OCI-M2 (cell line): Measurements from ENCODE around the gene SLC66A1.
"Not testable (repeated sequence)": the region's sequence is repeated elsewhere in the genome, so short reads cannot be mapped to it uniquely, and the experiment has no call there.

Experiments
- DNase-seq: peaks from one replicate; lab custom pipeline; 2025; ENCODE audit not compliant: unreplicated experiment; lab: John Stamatoyannopoulos, UW

Gene SLC66A1

DNA sequence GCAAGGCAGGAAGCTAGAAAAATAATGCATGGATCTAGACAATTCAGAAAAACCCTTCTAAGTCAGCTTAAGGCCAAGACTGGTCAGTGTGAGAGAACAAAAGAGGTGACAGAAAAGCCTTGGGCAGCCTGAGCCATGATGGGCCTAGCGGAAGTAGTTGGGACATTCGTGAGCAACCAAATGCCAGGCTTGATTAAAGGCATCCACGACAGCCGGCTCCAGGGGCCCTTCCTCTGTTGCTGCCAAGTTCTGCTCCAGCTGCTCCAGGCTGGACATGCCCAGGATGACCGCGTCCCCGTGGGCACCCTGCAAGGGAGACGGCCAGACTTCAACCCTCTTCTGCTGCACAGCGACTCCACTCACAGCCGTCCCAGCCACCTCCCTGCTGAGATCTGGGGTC, 8.0 kb upstream of the SLC66A1 start:
- not testable (repeated sequence) for DNase-seq

GRCh38 chr1:19305880-19306279, 6.2 kb upstream of the SLC66A1 start:
- DNase-seq: no peak

DNA sequence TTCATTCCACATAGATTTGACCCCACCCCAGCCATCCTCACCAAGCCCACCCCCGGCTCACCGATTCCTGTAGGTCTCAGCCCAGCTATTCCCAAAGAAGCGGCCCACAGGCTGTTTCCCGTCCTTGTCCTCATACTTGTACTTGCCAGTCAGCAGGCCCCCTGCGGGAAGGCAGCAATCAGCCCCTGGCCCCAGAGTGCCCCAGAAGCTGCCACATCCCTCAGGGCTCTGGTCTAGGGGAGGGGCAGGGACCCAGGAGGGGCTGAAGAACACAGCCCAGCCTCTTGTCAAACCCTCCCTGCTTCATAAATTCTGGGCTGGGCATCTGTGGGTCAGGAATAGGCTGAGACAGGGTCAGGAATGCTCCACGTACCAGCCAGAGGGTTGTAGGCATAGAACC, 5.2 kb upstream of the SLC66A1 start:
- DNase-seq: no peak

DNA sequence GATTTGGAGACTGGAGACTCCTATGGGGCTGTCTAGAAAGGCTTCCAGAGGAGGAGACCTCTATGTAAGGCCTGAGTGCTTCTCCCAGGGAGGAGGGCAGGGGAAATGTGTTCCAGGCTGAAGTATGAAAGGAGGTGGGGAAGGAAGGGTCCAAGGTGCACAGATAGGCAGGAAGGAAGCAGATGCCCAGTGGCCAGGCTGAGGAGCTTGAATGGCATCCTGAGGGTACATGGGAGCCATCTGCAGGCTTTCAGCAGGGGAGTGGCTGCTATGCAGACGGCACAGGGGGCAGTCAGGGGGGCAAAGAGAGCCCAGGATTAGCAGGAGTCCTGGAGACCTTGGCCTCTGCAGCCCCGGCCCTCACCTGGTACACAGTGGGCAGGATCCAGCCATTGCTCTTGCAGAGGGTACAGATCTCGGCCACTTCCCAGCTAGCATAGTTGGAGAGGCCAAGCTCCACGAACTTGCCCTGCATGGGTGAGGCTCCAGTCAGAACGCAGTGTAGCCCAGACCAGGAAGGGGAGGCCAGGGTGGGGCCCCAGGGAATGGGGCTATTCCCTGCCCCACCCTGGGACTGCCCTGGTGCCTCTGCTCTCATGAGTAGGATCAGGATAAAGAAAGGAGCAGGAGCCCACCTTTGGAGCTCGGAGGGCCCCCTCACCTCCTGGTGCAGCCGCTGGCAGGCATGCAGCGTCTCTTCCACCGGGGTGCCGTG, 4.2 kb upstream of the SLC66A1 start:
- no peak for DNase-seq

DNA sequence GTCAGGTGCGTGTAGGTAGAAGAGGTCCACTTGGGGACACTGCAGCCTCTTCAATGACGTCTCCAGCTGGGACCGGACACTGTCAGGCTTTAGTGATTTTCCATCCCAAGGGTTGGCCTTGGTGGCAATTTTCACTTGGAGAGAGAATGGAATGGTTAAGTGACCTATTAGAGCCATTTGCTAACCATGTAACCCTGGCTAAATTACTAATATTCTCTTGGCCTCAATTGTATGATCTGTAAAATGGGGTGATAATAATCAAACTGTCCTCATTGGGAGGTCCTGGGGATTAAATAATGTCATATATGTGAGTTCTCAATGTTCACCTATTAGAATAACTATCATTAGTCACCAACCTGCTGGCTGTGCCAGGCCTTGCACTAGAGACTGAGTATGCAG, 3.6 kb upstream of the SLC66A1 start:
- DNase-seq: no peak

DNA sequence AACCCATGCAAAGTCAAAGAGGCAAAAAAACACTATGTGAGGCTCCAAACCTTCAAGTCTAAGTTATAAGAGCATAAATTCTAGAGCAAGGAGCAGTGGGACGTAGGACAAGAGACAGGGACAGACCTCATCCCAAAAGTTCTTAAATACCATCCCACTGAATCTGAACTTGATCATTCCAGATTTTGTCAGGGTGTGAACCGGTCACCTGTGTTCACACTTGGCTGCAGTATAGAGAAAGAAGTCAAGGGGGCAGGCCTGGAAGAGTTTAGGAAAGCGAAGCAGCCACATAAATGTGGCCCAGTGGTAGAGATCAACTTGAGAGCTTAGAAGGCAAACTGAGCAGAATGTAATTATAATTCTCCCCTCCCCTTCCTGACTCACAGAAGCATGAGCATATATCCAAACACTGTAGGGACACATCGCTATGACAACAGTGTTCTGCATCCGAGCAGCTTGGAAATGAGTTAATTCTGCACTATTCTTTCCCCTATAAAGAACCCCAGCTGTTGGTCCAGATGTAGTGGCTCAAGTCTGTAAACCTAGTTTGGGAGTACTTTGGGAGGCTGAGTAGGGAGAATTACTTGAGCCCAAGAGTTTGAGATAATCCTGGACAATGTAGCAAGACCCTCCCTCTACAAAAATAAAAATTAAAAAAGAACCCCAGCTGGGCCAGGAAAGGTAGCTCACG, 2.9 kb upstream of the SLC66A1 start:
- no peak for DNase-seq

GRCh38 chr1:19310061-19310460, 2.1 kb upstream of the SLC66A1 start:
- DNase-seq: no peak

DNA sequence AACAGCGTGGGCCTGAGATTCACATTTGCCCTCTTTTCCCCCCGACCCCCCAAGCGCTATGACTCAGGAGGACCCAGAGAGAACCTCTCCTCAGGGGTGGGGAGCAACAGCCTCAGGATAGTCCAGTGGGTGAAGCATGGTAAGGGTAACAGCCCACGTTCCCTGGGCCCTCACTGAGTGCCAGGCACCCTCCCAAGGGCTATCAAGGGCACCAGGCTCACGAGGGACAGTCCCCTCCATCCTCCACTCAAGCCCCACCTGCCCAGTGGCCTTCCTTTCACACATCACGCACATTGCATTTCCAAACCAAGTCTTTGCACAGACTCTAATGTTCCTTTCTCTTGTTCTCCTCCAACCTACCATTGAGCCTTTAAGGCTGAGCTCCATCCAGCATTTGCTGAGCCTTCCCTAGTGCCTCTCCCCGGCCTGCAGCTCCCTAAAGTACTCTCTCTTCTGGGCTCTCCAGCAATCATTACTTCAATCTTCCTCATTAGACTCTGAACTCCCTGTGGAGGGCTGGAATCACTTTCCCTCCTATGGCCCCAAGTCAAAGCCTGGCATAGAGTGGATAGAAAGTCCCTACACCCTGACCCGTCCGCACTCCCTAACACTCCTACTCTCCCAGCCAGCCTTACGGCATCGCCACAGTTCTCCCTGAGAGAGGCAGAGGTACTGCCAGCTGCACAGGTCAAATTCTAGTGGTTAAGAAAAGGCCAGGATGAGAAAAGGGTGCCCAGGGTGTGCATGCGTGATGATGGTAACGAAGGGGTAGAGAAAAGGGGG, 1.2 kb upstream of the SLC66A1 start:
- no peak for DNase-seq

DNA sequence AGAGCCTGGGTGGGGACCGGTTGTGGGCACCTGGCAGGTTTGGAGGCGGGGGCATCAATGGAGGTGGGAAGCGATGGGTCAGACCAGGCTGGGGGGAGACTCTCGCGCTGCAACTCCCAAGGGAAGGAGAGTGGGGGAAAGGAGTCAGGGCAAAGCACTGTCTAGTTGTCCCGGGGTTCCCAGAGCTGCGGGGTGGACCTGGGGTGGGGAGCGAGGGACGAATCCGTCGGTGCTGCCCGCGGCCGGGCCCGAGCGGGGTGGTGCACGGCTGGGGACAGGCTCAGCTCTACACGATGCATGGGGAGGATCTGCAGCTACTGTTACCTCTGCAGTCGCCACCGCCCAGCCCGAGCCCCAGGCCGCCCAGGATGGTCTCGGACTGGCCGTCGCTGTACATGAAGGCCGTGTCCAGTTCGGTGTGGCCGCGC, 609 bp upstream of the SLC66A1 start:
- DNase-seq: no peak

GRCh38 chr1:19312782-19313635, 883 bp downstream of the SLC66A1 start:
- DNase-seq: no peak

GRCh38 chr1:19313636-19313959, 1.5 kb downstream of the SLC66A1 start:
- DNase-seq: no peak

GRCh38 chr1:19313961-19314882, 2.1 kb downstream of the SLC66A1 start:
- DNase-seq: no peak

DNA sequence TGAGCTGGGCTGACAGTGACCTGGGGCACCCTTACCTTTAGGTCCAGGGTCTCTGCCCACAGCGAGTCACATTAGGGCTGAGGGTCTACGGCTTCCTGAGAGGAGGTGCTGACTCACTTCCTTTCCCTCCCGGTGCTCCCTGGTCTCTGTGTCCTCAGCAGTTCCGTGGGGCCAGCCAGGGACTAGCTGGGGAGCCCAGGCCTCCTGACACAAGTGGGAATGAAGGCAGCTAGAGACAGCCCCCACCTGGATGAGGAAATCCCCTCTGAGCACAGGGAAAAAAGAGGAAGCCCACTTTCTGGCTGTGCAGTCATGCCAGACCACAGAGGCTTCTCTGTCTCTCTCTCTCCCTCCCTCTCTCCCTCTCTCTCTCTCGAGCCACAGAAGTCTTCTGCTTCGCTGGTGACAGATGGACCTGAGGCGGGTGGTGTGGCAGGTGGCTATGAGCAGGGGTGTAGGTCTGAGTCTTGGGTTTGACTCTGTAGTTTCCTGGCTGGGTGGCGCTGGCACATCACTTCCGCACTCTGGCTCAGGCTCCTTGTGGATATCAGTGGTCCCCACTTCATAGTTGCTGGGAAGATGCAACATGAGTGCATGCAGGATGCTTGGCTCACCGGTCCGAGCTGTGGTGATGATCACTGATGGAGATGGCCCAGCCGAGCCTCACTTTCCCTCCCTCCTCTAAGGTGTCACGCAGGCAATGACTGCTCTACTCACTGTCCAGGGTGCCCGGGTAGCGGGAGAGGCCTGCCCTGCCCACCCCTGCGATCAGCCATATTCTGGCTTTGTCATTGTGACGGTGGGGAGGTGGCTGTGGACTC, 3.5 kb downstream of the SLC66A1 start:
- DNase-seq: no peak

GRCh38 chr1:19317126-19317910, 5.2 kb downstream of the SLC66A1 start:
- no peak for DNase-seq

- DNase-seq: no peak
Measured at GRCh38 chr1:19319196-19319595, 7.1 kb downstream of the SLC66A1 start.

DNA sequence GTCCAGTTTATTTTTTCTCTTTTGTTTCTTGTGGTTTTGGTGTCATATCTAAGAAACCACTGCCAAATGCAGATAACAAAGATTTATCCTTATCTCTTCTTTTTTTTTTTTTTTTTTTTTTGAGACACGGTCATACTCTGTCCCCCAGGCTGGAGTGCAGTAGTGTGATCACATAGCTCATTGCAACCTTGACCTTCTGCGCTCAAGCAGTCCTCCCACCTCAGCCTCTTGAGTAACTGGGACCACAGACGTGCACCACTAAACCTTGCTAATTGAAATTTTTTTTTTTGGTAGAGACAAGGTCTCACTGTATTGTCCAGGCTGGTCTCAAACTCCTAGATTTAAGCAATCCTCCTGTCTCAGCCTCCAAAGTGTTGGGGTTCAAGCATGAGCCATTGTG, 8.9 kb downstream of the SLC66A1 start:
- no peak for DNase-seq

DNA sequence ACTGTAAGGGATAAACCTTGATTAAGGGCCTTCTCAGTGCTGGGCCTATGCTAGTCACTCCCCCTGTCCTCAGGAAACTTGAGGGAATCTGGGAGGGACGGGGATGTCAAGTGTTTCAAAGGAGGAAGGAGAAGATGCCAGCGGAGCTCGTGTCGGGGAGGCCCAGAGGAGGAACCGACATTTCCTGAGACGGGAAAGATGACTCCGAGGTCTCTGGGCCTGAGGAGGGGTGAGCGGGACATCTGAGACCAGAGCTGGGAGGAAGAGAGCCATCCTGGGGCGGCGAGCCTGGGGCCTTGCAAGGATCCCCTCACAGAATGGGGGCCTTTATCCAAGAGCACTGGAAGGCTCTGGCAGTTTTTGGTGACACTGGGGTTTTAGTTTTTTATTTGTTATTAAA, 10.4 kb downstream of the SLC66A1 start:
- DNase-seq: no peak

GRCh38 chr1:19323987-19324664, 12.0 kb downstream of the SLC66A1 start:
- DNase-seq: no peak
